Erythroblast (primary cell): ENCODE results near the gene RAB28.

Experiments used
- GATA1 ChIP-seq: IDR thresholded peaks from 2 replicates; pipeline ENCODE4 v1.6.1; 2011; ENCODE audit warnings: low read depth, mild to moderate bottlenecking, control low read depth, low read length, moderate library complexity
- POLR2A ChIP-seq: IDR thresholded peaks from 2 replicates; pipeline ENCODE4 v1.6.1; 2011; ENCODE audit warnings: mild to moderate bottlenecking, low read length

DNA sequence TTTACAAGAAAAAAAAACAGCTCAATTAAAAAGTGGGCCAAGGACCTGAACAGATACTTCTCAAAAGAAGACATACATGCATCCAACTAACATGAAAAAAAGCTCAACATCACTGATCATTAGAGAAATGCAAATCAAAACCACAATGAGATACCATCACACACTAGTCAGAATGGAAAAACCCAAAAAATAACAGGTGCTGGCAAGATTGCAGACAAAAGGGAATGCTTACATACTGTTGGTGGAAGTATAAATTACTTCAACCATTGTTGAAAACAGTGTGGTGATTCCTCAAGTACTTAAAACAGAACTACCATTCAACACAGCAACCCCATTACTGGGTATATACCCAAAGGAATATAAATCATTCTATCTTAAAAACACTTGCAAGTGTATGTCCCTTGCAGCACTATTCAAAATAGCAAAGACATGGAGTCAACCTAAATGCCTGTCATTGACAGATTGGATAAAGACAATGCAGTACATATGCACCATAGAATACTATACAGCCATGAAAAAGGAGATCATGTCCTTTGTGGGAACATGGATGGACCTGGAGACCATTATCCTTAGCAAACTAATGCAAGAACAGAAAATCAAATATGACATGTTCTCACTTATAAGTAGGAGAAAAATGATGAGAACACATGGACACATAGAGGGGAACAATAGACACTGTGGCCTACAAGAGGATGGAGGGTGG lies 97.6 kb downstream of the RAB28 start:
- TF ChIP-seq POLR2A, result no peak
- TF ChIP-seq GATA1, result no peak
